NB4 (cell line): ENCODE results near the gene ARHGAP24.

Experiments used
- CTCF ChIP-seq: IDR thresholded peaks from one replicate; pipeline ENCODE4 v1.5.1; 2012; ENCODE audit warnings: low read depth, low read length
- MYC ChIP-seq: IDR thresholded peaks from 2 replicates; pipeline ENCODE4 v1.6.1; 2011; ENCODE audit warnings: low read depth, low read length
- POLR2A ChIP-seq: IDR thresholded peaks from 2 replicates; pipeline ENCODE4 v1.6.1; 2011; ENCODE audit warnings: mild to moderate bottlenecking; ENCODE audit not compliant: insufficient read length; ENCODE audit errors: extremely low read depth
- TF ChIP-seq, protein P1 (sequence below): IDR thresholded peaks from 2 replicates; pipeline ENCODE4 v1.6.1; 2011; ENCODE audit warnings: low read depth, low read length

DNA sequence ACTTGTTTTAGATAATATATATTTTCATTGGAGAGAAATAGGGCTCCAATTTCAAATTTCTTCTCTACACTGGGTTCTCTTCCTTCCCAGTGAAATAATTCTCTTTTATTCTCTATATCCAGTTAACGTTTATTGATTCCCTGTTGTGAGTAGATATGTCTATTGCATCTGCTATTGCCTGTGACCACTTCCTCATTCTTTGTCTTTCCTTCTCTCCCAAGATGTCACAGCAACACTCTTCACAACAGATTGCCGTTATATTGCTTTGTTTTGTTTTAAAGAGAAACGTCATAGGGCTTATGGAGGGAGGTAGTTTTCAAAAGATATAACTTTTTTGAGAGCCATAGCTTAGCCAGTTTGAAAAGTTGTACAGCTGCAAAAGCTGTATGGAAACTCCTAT is 343.8 kb downstream of the ARHGAP24 start:
- TF ChIP-seq CTCF = no peak
- no peak for TF ChIP-seq POLR2A
- TF ChIP-seq, protein P1, sequence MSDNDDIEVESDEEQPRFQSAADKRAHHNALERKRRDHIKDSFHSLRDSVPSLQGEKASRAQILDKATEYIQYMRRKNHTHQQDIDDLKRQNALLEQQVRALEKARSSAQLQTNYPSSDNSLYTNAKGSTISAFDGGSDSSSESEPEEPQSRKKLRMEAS = no peak
- no peak for TF ChIP-seq MYC
